GM21619 (cell line): Measurements from ENCODE around the gene MYO1G.

Experiments
- ATAC-seq: cut with Tn5 transposase; IDR thresholded peaks from one replicate; pipeline ENCODE4 v1.9.1; 2021; ENCODE audit not compliant: unreplicated experiment

The MYO1G gene

DNA sequence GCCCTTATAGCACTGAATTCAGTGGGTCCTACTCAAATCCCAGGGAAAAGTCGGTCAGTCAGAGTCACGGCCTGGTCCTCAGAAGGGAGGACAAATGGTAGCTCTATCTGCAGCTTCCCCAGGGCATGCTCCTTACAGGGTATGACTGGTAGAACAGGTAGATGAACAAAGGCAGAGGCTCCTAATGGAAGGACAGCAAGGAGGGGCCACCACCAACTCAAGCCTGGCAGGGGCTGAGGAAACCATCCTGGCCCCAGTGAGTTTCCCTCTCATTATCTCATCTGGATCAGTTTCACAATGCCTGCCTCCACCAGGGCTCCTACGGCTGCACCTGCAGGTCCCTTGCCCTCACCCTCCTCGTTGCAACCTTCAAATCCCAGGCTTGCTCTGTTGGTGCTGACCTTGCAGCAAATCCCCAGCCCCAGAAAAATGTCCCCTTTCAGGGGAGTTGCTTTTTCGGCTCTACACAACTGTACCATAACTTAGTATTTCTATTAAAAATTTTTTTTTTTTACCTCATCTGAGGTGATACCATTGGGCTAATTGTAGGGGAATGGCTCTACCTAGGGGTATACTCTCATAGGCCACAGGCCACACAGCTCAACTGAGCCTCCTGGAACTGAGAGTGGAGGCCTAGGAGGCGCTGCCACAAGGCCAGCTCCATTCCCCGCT, 2.4 kb upstream of the MYO1G start:
- ATAC-seq: peak; percentile 1

DNA sequence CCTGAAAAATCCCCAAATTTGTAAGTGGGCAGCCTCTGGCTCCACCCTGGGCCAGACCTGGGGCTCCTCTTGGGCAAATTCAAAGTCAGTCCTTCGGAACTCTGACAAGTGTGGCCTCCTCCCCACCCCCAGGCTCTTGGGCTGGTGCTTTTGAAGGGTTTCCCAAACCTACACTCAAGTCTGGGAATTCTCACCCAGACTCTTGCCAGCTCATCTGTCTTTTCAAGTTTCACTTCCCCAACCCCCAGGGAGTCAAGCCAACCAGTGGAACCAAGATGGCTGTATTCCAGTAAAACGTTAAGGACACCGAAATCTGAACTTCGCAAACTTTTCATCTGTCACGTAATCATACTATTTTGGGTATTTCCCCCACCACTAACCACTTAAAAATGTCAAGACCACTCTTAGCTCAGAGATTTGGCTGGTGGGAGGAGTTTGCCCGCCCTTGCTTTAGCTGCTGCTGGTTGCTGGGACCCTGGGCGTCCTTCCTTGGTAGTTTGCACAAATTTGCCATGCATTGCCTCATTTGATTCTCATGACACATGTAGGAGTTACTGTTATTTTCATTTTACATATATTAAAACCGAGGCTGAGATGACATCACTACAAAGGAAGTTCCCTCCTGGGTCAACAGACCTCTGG, 1.7 kb upstream of the MYO1G start:
- peak; percentile 45 for ATAC-seq

DNA sequence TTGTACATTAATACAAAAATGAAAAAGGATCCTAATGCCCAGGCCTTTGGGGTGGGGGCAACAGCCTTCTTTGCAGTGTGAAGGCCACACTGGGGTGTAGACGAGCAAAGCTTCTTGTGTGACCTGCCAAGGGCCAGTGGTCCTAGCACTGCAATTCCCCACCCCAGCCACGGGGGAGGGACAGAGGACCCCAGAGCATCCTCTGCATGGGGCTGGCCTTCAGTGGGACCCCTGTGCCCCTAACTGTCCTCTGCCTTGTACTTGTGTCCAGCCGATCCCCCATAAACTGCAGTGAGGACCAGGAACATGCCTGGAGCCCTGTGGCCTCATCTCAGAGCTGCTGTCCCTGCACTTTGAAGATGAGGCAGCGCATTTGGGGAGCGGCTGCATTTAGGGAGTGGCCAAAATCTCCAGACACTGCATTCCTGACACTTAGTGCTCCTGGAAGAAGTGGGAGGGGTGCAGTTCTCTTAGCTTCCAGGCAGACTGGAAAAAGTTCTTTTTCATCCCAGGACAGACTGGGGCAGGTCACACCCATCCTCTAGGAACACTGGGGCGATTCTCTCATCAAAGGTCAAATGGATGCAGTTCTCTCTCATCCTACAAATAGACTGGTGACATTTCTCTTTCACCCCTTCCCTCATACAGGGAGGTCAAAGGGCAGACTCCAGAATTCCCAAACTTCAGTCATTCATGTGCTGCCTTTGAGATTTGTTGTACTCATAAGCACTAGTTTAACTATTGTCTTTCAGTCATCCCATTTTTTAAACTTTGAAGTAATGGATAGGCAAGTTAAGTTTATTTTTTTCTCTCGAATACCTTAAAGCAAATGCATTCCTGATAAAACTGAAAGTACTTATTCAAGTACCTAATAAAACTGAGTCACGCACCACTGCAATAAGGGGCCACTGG, 922 bp upstream of the MYO1G start:
- ATAC-seq: no peak

DNA sequence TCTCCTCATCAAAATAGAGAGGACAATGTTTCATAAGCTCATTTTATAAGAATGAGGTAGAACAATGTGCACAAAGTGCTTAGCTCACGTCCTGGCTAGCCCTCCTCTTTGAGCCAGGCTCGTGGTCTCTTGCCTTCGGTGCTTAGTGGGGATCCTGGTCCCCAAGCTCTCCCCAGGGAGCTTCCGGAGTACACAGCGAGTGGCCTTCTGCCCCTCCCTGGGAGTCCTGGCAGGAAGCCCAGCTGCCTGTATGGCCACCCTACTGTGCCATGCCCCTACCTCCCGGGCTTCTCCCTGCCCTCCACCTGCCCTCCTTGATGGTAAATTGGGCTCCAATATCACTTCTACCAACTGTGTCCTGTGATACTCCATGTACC, 868 bp downstream of the MYO1G start:
- no peak for ATAC-seq

DNA sequence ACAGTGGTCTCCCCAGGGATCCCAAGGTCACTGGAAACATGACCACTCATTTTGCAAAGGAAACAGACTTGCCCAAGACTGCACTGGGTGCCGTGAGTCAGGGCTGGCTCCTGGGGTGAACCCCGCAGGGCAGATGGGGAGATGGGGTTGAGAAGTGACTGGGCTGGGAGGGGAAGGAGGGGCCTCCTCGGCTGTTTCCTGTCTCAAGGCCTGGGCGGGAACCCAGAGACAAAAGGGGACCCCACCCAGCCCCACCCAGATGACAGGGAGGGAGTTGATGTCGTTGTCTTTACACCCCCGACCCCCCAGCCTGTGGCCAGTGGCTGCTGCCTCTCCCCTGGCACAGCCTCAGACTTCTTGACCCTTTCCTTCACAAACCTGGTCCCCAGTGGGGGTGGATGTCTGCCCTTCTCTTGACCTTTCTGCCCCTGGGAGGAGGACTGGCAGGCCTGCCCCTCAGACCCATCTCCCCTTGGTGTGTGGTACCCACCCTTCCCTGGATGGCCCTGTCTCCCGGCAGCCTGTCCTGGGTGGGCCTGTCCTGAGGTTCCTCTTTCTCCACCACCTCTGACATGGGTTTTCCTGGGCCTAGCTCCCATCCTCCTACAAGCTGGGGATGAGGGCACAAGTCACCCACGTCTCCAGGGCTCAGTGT, 1.4 kb downstream of the MYO1G start:
- no peak for ATAC-seq

DNA sequence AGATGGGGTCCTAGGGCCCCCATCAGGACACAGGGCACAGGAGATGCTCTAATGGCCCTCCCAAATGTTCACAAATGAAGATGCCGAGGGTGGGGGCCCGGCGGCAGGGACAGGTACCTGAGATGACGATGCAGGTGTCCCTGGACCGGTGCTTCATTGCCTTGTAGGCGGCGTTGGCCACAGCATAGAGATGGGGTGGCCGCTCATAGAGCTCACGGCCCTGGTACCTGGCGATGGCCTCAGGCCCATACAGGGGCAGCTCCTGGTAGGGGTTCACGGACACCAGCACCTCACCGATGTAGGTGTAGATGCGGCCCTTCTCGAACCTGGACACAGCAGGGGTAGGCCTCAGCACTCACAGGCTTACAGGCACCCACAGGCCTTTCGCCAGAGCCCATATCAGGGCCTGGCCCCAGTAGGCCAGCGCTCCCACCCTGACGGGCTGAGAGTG, 2.0 kb downstream of the MYO1G start:
- ATAC-seq: no peak

DNA sequence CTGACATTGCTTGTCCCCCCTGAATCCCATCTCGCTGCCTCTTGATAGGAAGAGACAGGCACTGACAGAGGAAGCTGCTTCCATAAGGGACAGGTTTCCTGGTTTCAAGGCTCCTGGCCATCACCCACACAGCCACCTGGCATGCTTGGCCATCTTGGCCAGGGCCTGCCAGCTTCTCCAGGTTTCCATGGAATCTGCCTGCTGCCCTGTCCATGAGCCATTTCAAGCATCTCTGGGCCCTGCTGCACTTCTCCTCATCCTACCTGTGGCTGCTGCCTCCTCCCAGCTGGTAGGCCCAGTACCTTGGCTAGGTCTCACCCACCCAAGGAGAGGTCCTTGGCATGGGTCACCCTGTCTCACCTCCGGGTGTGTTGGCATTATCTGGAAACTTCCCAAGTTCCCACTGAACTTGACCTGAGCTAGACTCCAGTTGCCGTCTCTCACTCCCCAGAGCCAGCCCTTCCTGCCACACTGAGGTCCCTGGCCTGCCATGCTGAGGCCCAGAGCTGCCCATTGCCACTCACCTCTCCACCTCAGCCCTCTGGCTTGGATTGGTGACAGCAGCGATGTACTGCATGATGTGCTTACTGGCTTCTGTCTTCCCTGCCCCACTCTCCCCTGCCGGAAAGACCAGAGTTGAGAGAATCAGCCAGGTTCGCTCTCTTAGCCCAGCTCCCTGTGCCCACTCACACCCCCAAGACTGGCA, 2.6 kb downstream of the MYO1G start:
- ATAC-seq: no peak

DNA sequence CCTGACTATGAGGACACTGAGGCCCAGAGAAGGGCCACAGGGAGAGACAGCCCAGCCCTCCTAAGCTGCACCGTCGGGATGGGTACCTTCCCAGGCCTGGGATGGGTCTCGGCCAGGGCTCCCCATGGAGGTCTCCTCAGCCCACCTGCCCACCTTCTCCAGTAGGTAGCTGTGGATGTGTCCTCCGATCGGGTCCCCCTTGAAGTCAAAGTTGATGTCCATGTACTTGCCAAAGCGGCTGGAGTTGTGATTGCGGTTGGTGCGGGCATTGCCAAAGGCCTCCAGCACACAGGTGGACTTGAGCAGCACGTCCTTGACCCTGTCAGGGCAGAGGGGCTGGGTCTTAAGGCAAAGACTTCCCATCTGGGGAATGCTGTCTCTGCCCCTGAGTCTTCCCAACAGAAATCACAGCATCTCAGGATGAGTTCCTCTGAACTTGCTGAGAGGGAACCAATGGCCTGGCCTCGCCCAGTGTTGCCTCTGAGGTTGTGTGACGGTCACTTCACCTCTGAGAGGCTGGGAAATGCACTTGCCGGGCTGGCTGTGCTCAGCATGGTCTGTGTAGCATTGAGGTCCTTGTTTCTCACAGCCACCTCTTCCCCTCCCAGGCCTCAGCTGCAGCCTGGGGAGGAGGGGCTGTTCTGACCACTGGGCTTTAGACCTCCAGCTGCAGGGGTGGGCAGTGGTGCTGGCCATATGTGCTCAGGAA, 3.3 kb downstream of the MYO1G start:
- no peak for ATAC-seq

DNA sequence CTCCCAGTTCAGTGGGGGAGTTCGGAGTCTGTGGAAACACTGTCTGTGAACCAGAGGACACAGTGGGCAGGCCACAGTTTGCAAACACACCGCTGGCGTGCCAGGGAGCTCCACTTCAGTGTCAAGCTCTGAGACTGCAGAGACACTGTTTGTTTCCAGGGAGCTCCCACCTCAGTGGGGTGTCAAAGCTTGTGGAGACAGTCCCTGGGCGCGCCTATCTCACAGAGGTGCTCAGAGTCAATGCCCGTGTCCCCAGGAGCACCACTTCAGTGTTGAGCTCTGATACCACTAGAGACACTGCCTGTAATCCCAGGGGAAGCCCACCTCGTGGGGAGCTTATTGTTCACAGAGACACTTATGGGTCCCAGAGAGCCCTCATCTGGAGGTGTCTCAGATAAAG, 4.3 kb downstream of the MYO1G start:
- no peak for ATAC-seq

DNA sequence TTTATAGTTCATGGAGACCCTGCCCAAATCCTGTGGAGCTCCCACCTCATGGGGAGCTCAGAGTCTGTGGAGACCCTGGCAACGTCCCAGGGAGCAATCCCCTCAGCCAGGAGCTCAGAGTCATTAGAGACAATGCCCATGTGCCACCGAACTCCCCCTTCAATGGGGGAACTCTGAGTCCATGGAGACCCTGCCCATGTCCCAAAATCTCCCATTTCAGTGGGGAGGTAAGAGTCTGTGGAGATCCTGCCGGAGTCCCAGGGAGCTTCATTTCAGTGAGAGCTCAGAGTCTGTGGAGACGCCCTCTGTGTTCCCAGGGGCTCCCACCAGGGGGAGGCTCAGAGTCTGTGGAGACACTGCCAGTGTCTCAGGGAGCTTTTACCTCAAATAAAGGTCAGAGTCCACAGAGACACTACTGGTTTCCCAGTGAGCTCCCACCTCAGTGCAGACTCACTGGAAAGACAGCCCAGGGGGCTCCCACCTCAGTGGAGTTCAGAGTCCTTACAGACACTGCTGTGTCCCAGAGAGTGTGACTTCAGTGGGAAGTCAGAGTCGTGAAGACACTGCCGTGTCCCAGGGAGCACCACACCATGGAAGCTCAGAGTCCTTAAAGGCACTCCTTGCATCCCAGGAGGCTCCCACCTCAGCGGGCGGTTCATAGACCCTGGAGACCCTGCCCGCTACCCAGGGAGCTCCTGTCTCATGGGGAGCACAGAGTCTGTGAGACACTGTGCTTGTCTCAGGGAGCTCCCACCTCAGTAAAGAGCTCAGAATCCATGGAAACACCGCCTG, 5.0 kb downstream of the MYO1G start:
- ATAC-seq: no peak

DNA sequence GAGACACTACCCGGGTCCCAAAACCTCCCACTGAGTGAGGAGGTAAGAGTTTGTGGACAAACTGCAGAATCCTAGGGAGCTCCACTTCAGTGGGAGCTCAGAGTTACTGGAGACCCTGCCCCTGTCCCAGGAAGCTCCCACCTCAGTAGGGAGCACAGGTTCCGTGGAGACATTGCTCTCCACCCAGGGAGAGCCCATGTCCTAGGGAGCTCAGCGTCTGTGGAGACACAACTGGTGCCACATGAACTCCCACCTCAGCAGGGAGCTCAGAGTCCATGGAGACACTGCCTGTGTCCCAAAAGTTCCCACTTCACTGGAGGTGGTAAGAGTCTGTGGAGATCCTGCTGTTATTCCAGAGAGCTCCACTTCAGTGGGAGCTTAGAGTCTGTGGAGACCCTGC, 6.3 kb downstream of the MYO1G start:
- no peak for ATAC-seq

DNA sequence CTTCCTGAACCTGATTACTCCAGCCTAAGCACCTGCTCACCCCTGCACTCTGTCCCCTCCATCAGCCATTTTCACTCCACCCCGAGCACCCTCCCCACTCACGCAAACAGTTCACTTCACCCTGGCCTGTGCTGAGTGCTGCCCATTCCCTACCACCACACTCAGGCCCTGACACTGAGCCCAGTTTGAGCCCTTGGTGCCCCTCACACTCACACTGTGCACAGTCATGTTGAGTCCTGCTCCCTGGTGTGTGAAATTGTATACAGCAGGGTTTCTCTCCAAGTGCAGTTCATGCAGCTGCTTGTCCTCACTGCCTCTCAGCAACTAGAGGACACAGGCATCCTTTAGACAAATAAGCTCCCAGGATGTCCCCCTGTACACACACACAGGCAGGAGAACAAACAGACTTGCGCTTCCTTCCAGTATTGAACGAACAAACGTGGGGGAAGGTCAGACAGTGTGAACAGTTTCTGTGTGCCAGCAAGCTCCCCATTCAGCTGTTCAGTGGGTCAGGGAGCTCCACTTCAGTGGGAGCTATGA, 6.8 kb downstream of the MYO1G start:
- ATAC-seq: no peak

DNA sequence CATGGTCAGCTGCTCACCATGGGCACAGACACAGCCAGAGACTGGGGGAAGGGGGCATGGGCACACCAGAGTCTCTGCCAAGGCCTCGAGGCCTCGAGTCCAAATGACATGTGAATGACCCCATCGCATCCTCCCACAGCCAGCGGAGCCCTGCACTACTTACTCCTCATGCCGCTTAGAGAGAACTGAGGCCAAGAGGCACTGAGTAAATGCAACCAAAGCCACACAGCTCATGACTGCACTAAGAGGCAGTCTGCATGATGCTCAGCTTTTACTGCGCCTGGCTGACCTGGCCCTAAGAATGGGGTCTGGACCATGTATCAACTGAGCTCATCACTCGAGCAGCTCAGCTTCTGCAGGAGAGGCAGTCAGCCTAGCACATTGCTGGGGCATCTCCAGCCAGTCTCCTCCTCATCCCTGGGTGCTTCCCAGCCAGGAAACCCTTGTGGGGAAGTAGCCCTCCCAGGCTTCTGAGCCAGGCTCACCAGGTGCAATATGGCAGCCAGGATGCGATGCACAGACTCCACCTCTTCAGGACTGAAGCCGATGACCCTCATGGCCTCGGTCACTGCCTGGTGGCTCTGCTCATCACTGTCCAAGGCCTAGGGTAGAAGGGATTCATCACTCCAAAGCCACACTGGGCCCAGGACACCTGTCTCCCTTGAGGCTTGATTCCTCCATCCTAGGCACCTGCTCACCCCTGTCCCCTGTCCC, 7.5 kb downstream of the MYO1G start:
- ATAC-seq: no peak

DNA sequence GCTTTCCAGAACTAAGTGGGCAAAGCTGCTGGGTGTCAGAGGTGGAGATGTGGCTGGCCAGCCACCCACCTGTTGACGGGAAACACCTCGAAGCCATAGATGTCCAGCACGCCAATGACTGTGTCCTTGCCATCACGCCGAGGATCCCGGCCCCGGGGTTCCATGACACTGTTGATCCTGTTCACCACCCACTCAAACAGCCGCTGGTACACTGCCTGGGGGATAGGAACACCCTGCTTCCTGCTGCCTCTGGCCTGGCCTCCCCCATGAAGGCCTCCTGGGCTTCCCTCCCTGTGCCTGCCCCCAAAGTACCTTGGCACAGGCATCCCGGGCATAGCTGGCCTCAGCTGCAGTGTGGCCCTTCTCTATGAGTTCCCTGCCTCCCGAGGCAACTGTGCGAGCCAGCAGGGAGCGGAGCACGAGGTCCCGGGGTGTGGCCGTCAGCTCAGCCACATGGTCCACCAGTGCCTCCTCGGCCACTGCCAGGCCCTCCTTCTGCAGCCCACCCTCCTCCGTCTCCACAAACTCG, 8.2 kb downstream of the MYO1G start:
- no peak for ATAC-seq

DNA sequence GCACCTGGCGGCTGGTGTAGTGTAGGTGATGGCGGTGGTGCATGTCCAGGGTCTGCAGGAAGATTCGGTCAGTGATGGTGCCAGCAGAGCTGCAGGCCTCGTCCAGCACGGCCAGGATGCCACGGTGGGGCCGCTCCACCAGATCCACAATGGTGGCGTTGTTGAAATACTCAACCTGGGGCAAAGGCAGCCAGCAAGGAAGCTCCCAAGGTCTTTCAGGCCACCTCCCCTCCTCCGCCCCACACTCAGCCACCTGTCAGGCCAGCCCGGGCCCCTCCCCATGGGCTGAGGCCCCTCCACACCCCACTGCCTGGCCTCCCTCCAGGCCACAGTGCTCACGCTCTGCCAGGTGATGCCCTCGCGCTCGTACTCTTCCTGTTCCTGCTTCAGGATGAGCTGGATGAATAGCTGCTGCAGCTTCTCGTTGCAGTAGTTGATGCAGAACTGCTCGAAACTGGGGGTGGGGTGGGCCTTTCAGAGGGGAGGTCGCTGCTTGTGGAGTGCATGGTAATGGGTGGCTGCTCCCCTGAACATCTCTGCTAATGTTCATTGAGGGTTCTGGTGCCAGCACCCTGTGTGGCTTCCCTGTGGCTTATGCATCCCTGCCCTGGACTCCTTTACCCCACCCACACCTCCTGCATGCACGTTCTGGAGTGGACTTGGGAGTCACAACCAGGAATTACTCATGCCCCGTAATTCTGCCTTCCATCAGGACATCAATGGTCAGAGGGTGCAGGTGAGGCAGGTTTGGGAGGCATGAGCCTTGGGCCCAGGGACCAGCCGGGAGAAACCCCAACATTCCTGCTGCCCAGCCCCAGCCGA, 8.9 kb downstream of the MYO1G start:
- ATAC-seq: no peak

DNA sequence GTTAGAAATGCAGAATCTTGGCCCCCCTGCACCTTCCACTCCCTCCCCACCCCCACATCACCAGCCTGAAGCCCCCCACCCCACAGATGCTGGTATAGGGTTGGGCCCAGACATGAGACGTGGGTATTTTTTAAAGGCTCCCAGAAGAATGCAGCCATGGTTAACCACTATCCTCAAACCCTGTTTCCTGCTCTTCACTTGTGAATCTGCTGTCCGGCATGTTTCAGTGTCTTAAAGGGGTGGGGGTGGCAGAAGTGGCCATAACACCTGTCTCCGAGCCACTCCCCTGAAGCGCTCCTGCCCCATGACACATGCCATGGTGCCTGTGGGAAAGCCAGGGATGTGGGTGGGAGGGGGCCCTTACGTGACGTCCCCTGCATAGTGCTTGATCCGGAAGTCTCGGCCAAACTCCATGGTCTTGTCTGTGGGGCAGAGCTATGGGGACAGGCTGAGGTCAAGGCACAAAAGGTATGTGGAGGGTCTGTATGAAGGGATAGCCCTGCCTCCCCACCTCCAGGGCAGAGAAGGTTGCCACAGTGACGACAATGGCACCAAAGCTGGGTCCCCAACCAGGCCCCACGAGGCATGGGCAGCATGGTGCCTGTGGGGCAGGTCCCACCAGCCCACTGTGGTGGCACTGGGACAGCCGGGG, 9.6 kb downstream of the MYO1G start:
- ATAC-seq: no peak
